ENCODE data around the gene DDX10.

DDX10 gene

GRCh38 chr11:108802492-108802891 is 137.6 kb downstream of the DDX10 start:
- no peak for TF ChIP-seq CTCF (IDR thresholded peaks at IDR 0.05; ENCODE audit: low read depth, low read length)
- H3K4me3 ChIP-seq (replicated peaks in 1 of 2; ENCODE audit: low read depth in 2 of 2, low read length in 2 of 2), result no peak overlapping the region
- no peak for DNase-seq (ENCODE audit: low read depth in 2 of 2)

GRCh38 chr11:108803776-108804175 is 138.9 kb downstream of the DDX10 start:
- no peak overlapping the region for H3K4me3 ChIP-seq (replicated peaks in 1 of 2; ENCODE audit: low read depth in 2 of 2, low read length in 2 of 2)
- peak; percentile 22 to 33 for DNase-seq (ENCODE audit: low read depth in 2 of 2)
- TF ChIP-seq CTCF (IDR thresholded peaks at IDR 0.05; ENCODE audit: low read depth, low read length), result no peak

- no peak for TF ChIP-seq CTCF (IDR thresholded peaks at IDR 0.05; ENCODE audit: low read depth, low read length)
- no peak overlapping the region for H3K4me3 ChIP-seq (replicated peaks in 1 of 2; ENCODE audit: low read depth in 2 of 2, low read length in 2 of 2)
- DNase-seq (ENCODE audit: low read depth in 2 of 2), result peak in 1 of 2 donors; percentile 28
These were observed 139.6 kb downstream of the DDX10 start for GRCh38 chr11:108804511-108804910.

GRCh38 chr11:108805030-108805429 is 140.2 kb downstream of the DDX10 start:
- H3K4me3 ChIP-seq (replicated peaks in 1 of 2; ENCODE audit: low read depth in 2 of 2, low read length in 2 of 2), result no peak overlapping the region
- TF ChIP-seq CTCF (IDR thresholded peaks at IDR 0.05; ENCODE audit: low read depth, low read length), result no peak
- DNase-seq (ENCODE audit: low read depth in 2 of 2), result peak in 1 of 2 donors; percentile 13

DNA sequence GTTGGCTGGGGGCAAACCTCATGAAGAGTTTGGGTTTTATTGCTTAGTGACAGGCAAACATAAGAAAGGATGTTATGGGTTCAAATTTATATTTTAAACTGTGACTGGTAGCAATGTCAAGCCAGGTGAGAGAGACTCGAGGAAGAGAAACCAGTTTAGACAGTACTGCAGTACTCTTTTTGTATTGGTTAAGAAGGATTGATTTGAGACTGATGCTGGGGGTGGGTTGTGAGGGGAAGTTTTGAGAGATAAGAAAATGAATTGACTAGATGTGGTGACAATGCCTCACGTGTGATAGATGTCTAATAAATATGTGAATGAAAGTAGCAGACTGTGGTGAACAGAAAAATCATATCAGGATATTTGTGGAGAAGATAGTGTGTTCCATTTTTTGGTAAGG is 142.4 kb downstream of the DDX10 start:
- no peak overlapping the region for H3K4me3 ChIP-seq (replicated peaks in 1 of 2; ENCODE audit: low read depth in 2 of 2, low read length in 2 of 2)
- no peak for DNase-seq (ENCODE audit: low read depth in 2 of 2)
- TF ChIP-seq CTCF (IDR thresholded peaks at IDR 0.05; ENCODE audit: low read depth, low read length), result no peak

GRCh38 chr11:108813086-108813485 is 148.2 kb downstream of the DDX10 start:
- no peak for DNase-seq (ENCODE audit: low read depth in 2 of 2)
- no peak for TF ChIP-seq CTCF (IDR thresholded peaks at IDR 0.05; ENCODE audit: low read depth, low read length)
- no peak overlapping the region for H3K4me3 ChIP-seq (replicated peaks in 1 of 2; ENCODE audit: low read depth in 2 of 2, low read length in 2 of 2)

- H3K4me3 ChIP-seq (replicated peaks in 1 of 2; ENCODE audit: low read depth in 2 of 2, low read length in 2 of 2), result no peak overlapping the region
- no peak for DNase-seq (ENCODE audit: low read depth in 2 of 2)
These were observed 153.1 kb downstream of the DDX10 start for GRCh38 chr11:108817976-108818375.

More at GRCh38 chr11:108817976-108818375, 153.1 kb downstream of the DDX10 start:
- no peak for TF ChIP-seq CTCF (IDR thresholded peaks at IDR 0.05; ENCODE audit: low read depth, low read length)

Measured in cardiac fibroblast (primary cell).